A673 (cell line): ENCODE measurements around the gene DNAH14.

Experiments used
- EZH2 ChIP-seq: fragments of 200-600 bp; sonication (generic); IDR thresholded peaks from 2 replicates; pipeline ENCODE4 v1.6.1; 2017; ENCODE audit warnings: borderline replicate concordance, low read depth, mild to moderate bottlenecking, mixed read lengths, antibody characterized with exemption, low read length; ENCODE audit not compliant: poor library complexity, severe bottlenecking
- TF ChIP-seq, protein P1 (sequence below): fragments of 300-800, 200-600 bp; sonication (generic); conservative IDR thresholded peaks from 2 replicates; pipeline ENCODE4 v1.5.1; 2017; ENCODE audit warnings: low read depth, mild to moderate bottlenecking, antibody characterized with exemption, low read length, moderate library complexity, mixed read lengths

DNA sequence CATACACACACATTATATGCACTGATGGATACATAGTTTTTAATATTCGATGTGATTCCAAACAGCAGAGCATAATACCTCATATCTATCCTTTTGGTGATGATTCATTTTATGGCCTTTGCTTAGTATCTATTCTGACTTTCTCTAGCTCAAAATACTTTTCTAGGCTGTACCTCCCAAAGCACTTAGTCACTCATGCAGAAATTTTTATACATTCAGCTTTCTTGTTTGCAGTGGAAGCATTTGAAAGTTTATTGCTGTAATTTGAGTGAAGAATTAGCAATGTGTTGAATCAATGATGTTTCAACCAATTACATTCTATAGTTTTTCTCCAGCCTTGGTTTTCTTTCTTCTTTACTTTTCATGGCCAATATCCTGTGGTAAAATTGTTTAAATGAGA, 431.7 kb downstream of the DNAH14 start:
- TF ChIP-seq, protein P1, sequence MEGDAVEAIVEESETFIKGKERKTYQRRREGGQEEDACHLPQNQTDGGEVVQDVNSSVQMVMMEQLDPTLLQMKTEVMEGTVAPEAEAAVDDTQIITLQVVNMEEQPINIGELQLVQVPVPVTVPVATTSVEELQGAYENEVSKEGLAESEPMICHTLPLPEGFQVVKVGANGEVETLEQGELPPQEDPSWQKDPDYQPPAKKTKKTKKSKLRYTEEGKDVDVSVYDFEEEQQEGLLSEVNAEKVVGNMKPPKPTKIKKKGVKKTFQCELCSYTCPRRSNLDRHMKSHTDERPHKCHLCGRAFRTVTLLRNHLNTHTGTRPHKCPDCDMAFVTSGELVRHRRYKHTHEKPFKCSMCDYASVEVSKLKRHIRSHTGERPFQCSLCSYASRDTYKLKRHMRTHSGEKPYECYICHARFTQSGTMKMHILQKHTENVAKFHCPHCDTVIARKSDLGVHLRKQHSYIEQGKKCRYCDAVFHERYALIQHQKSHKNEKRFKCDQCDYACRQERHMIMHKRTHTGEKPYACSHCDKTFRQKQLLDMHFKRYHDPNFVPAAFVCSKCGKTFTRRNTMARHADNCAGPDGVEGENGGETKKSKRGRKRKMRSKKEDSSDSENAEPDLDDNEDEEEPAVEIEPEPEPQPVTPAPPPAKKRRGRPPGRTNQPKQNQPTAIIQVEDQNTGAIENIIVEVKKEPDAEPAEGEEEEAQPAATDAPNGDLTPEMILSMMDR, result no peak
- TF ChIP-seq EZH2, result no peak
